HepG2 (cell line): ENCODE results near the gene EIF4G1. TPM values are rescaled to one million over a fixed set of nuclear protein-coding genes. Genes with fewer than 3 reads are reported as not detected.

ENCODE experiments used
- KAT7 ChIP-seq: IDR thresholded peaks from 2 replicates; pipeline ENCODE4 v1.6.1; 2018; ENCODE audit warnings: borderline replicate concordance, missing compliant biosample characterization
- MTF1 ChIP-seq: sonication (generic); formaldehyde crosslinking; IDR thresholded peaks from 2 replicates; pipeline ENCODE4 v1.5.0; 2020; ENCODE audit warnings: missing genetic modification reagents
- ZBTB34 ChIP-seq: sonication (generic); formaldehyde crosslinking; IDR thresholded peaks from 2 replicates; pipeline ENCODE4 v1.8.0; 2022; ENCODE audit warnings: mild to moderate bottlenecking, missing genetic modification reagents
- ZNF563 ChIP-seq: sonication (generic); formaldehyde crosslinking; IDR thresholded peaks from 2 replicates; pipeline ENCODE4 v1.8.0; 2022; ENCODE audit warnings: mild to moderate bottlenecking, moderate library complexity, missing genetic modification reagents
- ZNF788 ChIP-seq: sonication (generic); formaldehyde crosslinking; IDR thresholded peaks from 2 replicates; pipeline ENCODE4 v1.5.0; 2020; ENCODE audit warnings: mild to moderate bottlenecking, missing genetic modification reagents, borderline replicate concordance
- polyA plus RNA-seq, 8 experiments: library from polyadenylated mRNA; depleted of rRNA in 3 of 8; stranded (reverse) in 7 of 8; unstranded in 1 of 8; fragments of >200 nt; fragmentation: Illumina TruSeq in 4 of 8; extraction: Trizol in 4 of 8; gene quantifications; 2 replicates each; pipeline versions ENCODE4 v1.2.1 to v1.2.3, GENCODE V29; 2011 to 2016; ENCODE audit warnings: low read depth in 4 of 8, missing spikeins in 1 of 8, mixed read lengths in 1 of 8; ENCODE audit not compliant: insufficient read depth in 1 of 8
- small RNA-seq, 3 experiments: library from RNA; depleted of rRNA; stranded (forward); fragments of <200 nt; gene quantifications; one replicate each; pipeline ENCODE3, GENCODE V24; 2012; ENCODE audit warnings: low read depth in 2 of 3, low replicate concordance in 1 of 3; ENCODE audit not compliant: insufficient read length in 3 of 3, insufficient read depth in 2 of 3
- total RNA-seq, 5 experiments: library from RNA; depleted of rRNA; stranded (reverse); fragments of >200 nt; fragmentation: Illumina TruSeq; extraction: Trizol; gene quantifications; 2 replicates each; pipeline ENCODE4 v1.2.3, GENCODE V29; 2016; ENCODE audit warnings: low read depth in 1 of 5

The EIF4G1 gene
- total and polyA plus RNA-seq, 2 of the 13 experiments (the other 11 are each of a cell fraction or from before 2014, with no cell fraction given) = 208 to 213 TPM

GRCh38 chr3:184384342-184384741 lies 69.9 kb downstream of the EIF4G1 start (continued):
- no peak for TF ChIP-seq ZNF563 (CRISPR knock-in tag)
- TF ChIP-seq ZNF788 (CRISPR knock-in tag) = no peak
- TF ChIP-seq MTF1 = no peak
- no peak for TF ChIP-seq ZBTB34 (CRISPR knock-in tag)
- no peak for TF ChIP-seq KAT7 (CRISPR knock-in tag)

Small RNA genes lying within 50 kb of the gene (small RNA-seq; reads per million reads assigned to genes)
- gene SNORD66 = 733 to 8,070 (median 1,204) reads per million in 3 experiments

Other genes with a start within 250 kb of the EIF4G1 start
- gene HTR3E, start 217.5 kb upstream of the EIF4G1 start, total RNA-seq (2016; rRNA removed; fragmentation: Illumina TruSeq; extraction: Trizol) = not detected in 2 replicates
- gene HTR3E, start 217.5 kb upstream of the EIF4G1 start, polyA plus RNA-seq (2011; rRNA removed) = not detected in 2 replicates
- 60.2 and 60.3 TPM in 2 replicates for gene EIF2B5, start 179.2 kb upstream of the EIF4G1 start, total RNA-seq (2016; rRNA removed; fragmentation: Illumina TruSeq; extraction: Trizol)
- gene EIF2B5, start 179.2 kb upstream of the EIF4G1 start, polyA plus RNA-seq (2011; rRNA removed) = 38.4 and 42.2 TPM in 2 replicates
- 25.4 and 29.0 TPM in 2 replicates for gene DVL3, start 159.2 kb upstream of the EIF4G1 start, total RNA-seq (2016; rRNA removed; fragmentation: Illumina TruSeq; extraction: Trizol)
- gene DVL3, start 159.2 kb upstream of the EIF4G1 start, polyA plus RNA-seq (2011; rRNA removed) = 36.1 and 42.9 TPM in 2 replicates
- gene AP2M1, start 139.8 kb upstream of the EIF4G1 start, total RNA-seq (2016; rRNA removed; fragmentation: Illumina TruSeq; extraction: Trizol) = 124 and 126 TPM in 2 replicates
- gene AP2M1, start 139.8 kb upstream of the EIF4G1 start, polyA plus RNA-seq (2011; rRNA removed) = 146 and 189 TPM in 2 replicates
- 32.7 and 38.8 TPM in 2 replicates for gene ABCF3, start 128.4 kb upstream of the EIF4G1 start, total RNA-seq (2016; rRNA removed; fragmentation: Illumina TruSeq; extraction: Trizol)
- gene ABCF3, start 128.4 kb upstream of the EIF4G1 start, polyA plus RNA-seq (2011; rRNA removed) = 46.5 and 48.2 TPM in 2 replicates
- gene VWA5B2, start 85.0 kb upstream of the EIF4G1 start, total RNA-seq (2016; rRNA removed; fragmentation: Illumina TruSeq; extraction: Trizol) = 0.04 TPM in 1 of 2 replicates, not detected in the other
- gene VWA5B2, start 85.0 kb upstream of the EIF4G1 start, polyA plus RNA-seq (2011; rRNA removed) = 0.03 and 0.04 TPM in 2 replicates
- 28.8 and 46.6 TPM in 2 replicates for gene ALG3, start 65.6 kb upstream of the EIF4G1 start, total RNA-seq (2016; rRNA removed; fragmentation: Illumina TruSeq; extraction: Trizol)
- 57.1 and 63.2 TPM in 2 replicates for gene ALG3, start 65.6 kb upstream of the EIF4G1 start, polyA plus RNA-seq (2011; rRNA removed)
- gene EEF1AKMT4, start 64.9 kb upstream of the EIF4G1 start, total RNA-seq (2016; rRNA removed; fragmentation: Illumina TruSeq; extraction: Trizol) = 13.1 and 16.4 TPM in 2 replicates
- 14.6 and 15.8 TPM in 2 replicates for gene EEF1AKMT4, start 64.9 kb upstream of the EIF4G1 start, polyA plus RNA-seq (2011; rRNA removed)
- 0.27 TPM in 1 of 2 replicates, not detected in the other for gene CAMK2N2, start 53.1 kb upstream of the EIF4G1 start, total RNA-seq (2016; rRNA removed; fragmentation: Illumina TruSeq; extraction: Trizol)
- gene CAMK2N2, start 53.1 kb upstream of the EIF4G1 start, polyA plus RNA-seq (2011; rRNA removed) = 0.04 and 0.12 TPM in 2 replicates
- not detected in 2 replicates for gene ECE2, start 38.6 kb upstream of the EIF4G1 start, total RNA-seq (2016; rRNA removed; fragmentation: Illumina TruSeq; extraction: Trizol)
- gene ECE2, start 38.6 kb upstream of the EIF4G1 start, polyA plus RNA-seq (2011; rRNA removed) = 0.03 TPM in 1 of 2 replicates, not detected in the other
- 200 and 312 TPM in 2 replicates for gene PSMD2, start 15.4 kb upstream of the EIF4G1 start, total RNA-seq (2016; rRNA removed; fragmentation: Illumina TruSeq; extraction: Trizol)
- gene PSMD2, start 15.4 kb upstream of the EIF4G1 start, polyA plus RNA-seq (2011; rRNA removed) = 125 and 152 TPM in 2 replicates
- gene FAM131A, start 23.0 kb downstream of the EIF4G1 start, total RNA-seq (2016; rRNA removed; fragmentation: Illumina TruSeq; extraction: Trizol) = 7.4 and 9.3 TPM in 2 replicates
- 9.2 and 14.1 TPM in 2 replicates for gene FAM131A, start 23.0 kb downstream of the EIF4G1 start, polyA plus RNA-seq (2011; rRNA removed)
- gene CLCN2, start 47.0 kb downstream of the EIF4G1 start, total RNA-seq (2016; rRNA removed; fragmentation: Illumina TruSeq; extraction: Trizol) = 5.2 and 13.5 TPM in 2 replicates
- 11.4 and 14.3 TPM in 2 replicates for gene CLCN2, start 47.0 kb downstream of the EIF4G1 start, polyA plus RNA-seq (2011; rRNA removed)
- gene POLR2H, start 47.1 kb downstream of the EIF4G1 start, total RNA-seq (2016; rRNA removed; fragmentation: Illumina TruSeq; extraction: Trizol) = 109 and 118 TPM in 2 replicates
- gene POLR2H, start 47.1 kb downstream of the EIF4G1 start, polyA plus RNA-seq (2011; rRNA removed) = 165 and 194 TPM in 2 replicates
- 2.8 and 2.9 TPM in 2 replicates for gene THPO, start 63.6 kb downstream of the EIF4G1 start, total RNA-seq (2016; rRNA removed; fragmentation: Illumina TruSeq; extraction: Trizol)
- 4.7 and 4.8 TPM in 2 replicates for gene THPO, start 63.6 kb downstream of the EIF4G1 start, polyA plus RNA-seq (2011; rRNA removed)
- gene CHRD, start 65.4 kb downstream of the EIF4G1 start, total RNA-seq (2016; rRNA removed; fragmentation: Illumina TruSeq; extraction: Trizol) = 3.4 and 22.2 TPM in 2 replicates
- gene CHRD, start 65.4 kb downstream of the EIF4G1 start, polyA plus RNA-seq (2011; rRNA removed) = 35.2 and 59.2 TPM in 2 replicates
- not detected in 2 replicates for gene EPHB3, start 247.2 kb downstream of the EIF4G1 start, total RNA-seq (2016; rRNA removed; fragmentation: Illumina TruSeq; extraction: Trizol)
- 0.01 TPM in 2 replicates for gene EPHB3, start 247.2 kb downstream of the EIF4G1 start, polyA plus RNA-seq (2011; rRNA removed)